Lower leg skin (tissue), 3 donors: ENCODE results near the gene HYKK.

Experiments used
- POLR2A ChIP-seq, 2 donors: fragments of 450-650 bp; IDR thresholded peaks; one replicate each; pipeline ENCODE4 v1.6.1; 2016 to 2017; ENCODE audit warnings: antibody characterized with exemption in 2 of 2, mild to moderate bottlenecking in 1 of 2, moderate library complexity in 1 of 2
- TF ChIP-seq, protein P1 (sequence below), 3 donors: fragments of 450-650 bp; IDR thresholded peaks; one replicate each; pipeline ENCODE4 v1.5.1; 2016; ENCODE audit warnings: antibody characterized with exemption in 3 of 3, mild to moderate bottlenecking in 3 of 3, moderate library complexity in 2 of 3

GRCh38 chr15:78570710-78571109 is 63.3 kb downstream of the HYKK start:
- TF ChIP-seq POLR2A (IDR thresholded peaks at IDR 0.05), result no peak
- TF ChIP-seq, protein P1, sequence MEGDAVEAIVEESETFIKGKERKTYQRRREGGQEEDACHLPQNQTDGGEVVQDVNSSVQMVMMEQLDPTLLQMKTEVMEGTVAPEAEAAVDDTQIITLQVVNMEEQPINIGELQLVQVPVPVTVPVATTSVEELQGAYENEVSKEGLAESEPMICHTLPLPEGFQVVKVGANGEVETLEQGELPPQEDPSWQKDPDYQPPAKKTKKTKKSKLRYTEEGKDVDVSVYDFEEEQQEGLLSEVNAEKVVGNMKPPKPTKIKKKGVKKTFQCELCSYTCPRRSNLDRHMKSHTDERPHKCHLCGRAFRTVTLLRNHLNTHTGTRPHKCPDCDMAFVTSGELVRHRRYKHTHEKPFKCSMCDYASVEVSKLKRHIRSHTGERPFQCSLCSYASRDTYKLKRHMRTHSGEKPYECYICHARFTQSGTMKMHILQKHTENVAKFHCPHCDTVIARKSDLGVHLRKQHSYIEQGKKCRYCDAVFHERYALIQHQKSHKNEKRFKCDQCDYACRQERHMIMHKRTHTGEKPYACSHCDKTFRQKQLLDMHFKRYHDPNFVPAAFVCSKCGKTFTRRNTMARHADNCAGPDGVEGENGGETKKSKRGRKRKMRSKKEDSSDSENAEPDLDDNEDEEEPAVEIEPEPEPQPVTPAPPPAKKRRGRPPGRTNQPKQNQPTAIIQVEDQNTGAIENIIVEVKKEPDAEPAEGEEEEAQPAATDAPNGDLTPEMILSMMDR (IDR thresholded peaks at IDR 0.05), result no peak
